Measurements from ENCODE around the gene MSRB1.
"Not testable (repeated sequence)": the region's sequence is repeated elsewhere in the genome, so short reads cannot be mapped to it uniquely, and the experiment has no call there.

Gene MSRB1

DNA sequence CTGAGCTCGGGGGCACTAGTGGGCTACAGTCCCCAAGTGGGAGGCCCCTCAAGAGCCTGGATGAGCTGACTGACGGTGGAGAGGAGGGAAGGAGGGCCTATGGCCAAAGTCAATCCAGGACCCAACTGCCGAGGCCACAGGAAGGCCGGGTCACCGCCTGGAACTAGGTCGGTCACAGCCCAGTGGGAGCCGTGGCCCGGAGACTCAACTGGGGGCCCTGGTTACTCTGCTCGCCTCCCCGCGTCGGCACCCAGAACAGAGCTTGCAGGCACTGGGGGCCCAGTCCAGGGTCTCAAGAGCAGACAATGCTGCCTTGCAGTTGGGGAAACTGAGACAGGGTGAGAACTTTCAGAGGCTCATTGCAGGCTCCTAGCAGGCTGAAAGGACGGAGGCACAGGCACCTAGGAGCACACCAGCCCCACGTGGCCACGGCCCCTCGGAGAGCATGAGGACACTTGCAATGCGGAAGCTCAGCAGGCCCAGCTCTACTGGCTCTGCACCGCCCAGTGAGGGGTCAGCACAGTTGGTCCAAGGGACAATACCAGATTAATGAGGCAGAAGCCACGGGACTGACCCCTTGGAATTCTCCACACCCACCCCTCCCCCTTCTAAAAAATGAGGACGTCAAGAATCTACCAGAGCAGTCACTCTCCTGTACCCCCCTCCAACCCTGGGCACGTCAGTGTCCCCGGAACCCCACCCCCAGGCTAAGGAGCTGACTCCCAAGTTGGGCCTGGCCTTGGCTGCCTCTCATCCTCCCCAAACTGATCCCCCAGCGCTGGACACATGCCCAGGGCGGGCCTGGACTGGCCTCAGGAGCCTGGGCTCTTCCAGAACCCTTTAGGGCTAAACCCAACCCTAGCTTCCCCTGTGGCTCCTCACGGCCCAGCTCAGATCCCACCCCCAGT is 27.0 kb downstream of the MSRB1 start:
- no peak for DNase-seq

DNA sequence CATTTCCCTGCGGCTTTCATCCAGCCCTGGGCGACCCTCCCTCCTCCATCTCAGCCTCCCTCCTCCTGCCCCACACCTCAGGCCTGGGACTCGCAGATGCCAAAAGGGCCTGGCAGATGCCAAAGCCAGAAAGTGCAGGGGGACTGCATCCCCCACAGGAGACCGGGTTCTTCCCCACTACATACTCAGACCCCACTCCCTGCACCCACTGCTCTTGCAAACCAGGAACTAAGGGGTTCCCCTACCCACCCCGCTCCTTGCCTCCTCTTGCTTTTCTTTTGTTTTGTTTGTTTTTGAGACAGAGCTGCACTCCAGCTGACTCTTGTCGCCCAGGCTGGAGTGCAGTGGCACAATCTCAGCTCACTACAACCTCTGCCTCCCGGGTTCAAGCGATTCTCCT is 28.0 kb downstream of the MSRB1 start:
- no peak for DNase-seq

DNA sequence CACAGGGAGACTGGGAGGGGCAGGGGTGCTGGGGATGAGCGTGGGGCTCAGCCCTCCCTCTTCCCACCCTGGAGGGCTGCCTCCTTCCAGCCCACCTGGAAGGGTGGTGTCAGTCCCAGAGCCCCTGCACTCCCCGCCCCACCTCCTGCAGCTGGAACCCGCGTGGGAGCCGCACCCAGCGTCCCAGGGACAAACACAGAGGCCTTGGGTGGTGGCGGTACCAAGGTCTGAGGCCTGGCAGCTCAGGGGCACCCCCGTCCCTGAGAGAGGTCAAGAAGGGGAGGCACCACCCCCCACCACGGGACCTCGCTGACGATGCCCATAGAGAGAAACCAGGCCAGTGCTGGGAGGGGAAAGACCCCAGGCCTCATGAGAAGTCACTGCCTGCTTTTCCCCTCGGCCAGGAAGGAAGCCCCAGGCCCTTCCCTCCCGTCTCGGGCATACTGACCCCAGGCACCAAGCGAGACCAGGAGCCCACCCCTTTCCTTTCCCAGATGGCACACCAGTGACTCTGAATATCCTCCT is 28.9 kb downstream of the MSRB1 start:
- DNase-seq: no peak

DNA sequence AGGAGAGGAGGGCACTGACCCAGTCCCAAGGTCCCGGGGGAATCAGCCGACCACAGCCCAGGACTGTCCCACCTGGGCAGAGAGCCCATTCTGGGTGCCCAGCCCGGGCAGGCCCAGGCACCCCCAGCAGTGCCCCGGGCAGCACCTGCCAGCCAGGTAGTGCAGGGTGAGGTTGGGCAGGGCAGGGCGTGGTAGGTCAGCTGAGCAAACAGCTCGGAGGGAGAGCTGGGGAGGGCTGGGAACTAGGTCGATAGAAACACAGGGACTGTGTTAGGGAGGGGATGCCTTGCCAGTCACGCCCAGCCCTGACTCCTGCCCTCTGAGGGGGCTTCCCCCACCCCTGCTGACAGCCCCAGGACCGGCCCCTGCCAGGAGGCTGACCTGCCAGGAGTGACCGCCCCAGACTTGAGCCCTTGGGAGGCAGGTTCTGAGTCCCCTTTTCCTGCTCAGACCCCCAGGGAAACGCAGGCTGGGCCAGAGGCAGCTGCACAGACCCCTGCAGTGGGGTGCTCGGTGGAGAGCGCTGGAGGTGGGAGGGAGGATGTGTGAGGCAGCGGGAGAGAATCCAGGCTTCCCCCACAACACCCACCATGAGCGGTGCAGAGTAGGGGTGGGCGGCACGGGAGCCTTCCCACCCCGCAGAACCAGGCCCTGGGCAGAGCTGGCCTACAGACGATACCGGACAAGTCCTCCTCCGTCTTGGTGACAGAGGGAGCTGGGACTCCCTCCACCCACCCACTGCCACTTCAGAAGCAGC is 29.5 kb downstream of the MSRB1 start:
- DNase-seq: peak; percentile 89

DNA sequence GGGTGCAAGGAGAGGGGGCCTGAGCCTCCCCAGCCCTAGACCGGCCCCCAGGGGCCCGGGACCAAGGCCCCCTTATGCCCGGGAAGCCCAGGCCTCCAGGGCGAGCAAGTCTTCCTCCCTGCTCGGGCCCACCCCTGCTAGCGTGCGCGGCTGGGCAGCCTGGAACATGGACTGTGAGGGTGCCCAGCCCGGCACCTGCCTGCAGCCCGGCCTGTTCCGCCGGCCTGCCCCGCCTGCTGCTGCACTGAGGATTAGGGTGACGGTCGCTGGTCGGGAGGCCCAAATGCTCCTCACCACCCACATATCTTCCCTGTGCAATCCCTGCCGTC is 30.8 kb downstream of the MSRB1 start:
- no peak for DNase-seq

GRCh38 chr16:1911467-1912214 is 31.4 kb downstream of the MSRB1 start:
- DNase-seq: no peak

DNA sequence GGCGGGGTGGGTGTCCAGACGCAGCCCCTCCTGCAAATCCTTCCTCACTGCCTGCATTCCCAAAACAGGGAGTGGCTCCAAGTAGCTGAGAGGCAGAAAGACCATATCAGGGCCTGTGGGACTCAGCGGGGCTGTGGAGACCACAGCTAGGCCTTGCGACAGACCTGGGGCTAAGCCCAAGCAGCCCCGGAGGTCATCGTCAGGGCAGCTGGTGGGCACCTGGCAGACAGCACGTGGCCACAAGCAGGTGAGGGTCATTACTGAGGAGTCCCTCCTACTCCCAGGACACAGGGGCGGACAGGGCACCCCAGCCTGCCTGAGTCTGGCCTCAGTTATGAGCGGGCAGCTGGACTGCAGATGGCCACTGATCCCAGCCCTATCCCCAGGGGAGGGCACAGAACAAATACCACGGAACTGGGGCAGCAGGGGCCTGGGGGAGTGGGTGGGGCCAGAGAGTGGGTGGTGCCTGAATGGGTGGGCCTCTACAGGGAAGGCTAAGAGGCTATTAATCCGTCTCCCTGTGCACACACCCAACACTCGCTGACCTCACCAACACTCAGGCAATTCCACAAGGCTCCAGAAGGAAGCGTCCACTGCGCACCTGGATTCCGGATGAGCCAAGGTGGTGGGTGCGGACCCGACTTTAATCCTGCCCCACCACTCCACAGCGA is 33.3 kb downstream of the MSRB1 start:
- peak; percentile 86 for DNase-seq

DNA sequence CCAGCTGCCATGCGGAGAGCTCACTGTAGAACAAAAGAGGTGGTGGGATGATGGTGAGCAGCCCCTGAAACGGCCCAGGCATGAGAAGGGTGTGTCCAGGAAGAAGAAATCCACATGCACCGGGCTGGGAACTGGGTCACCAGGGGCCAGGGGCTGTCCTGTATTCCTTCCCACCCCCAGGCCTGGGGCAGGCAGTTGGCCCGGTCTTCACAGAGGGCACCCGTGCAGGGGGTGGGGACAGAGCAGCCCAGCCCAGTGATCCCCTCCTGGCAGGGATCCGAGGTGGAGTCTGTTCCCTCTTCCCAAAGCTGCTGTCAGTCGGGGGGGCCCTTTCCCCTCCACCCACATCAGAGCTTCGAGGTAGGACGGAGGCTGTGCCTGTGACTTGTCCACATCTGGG is 34.0 kb downstream of the MSRB1 start:
- DNase-seq: no peak

- DNase-seq: peak; percentile 56
Measured at GRCh38 chr16:1908184-1908583, 34.8 kb downstream of the MSRB1 start.

DNA sequence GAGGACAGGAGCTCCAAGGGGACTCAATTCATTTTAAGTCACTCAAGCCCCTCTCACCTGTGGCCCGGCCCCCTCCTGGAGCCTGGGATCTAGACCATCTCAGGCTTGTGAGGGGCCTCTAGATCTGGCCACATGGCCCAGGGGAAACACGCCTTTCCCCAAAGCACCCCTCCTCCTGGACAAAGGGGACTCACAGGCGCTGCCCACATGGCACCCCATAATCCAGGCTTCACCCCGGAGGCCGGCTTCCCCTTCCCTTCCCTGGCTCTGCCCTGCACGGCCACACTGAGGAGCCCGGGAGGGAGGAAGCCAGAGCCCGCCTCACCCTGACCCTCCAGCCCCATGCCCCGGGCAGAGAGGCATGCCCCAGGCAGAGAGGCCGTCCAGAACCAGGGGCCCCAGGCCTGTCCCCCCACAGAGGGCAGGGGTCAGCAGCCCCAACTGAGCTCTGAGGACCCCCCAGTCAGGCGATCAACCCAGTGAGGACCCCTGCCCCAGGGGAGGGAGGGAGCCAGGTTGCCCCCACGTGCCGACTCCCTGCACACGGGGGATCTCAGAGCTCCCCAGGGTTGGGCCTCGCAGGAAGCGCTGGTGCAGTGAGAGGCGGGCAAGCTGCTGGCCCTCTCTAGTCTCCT is 35.7 kb downstream of the MSRB1 start:
- DNase-seq: no peak

- DNase-seq: no peak
Measured at GRCh38 chr16:1906846-1907165, 36.2 kb downstream of the MSRB1 start.

DNA sequence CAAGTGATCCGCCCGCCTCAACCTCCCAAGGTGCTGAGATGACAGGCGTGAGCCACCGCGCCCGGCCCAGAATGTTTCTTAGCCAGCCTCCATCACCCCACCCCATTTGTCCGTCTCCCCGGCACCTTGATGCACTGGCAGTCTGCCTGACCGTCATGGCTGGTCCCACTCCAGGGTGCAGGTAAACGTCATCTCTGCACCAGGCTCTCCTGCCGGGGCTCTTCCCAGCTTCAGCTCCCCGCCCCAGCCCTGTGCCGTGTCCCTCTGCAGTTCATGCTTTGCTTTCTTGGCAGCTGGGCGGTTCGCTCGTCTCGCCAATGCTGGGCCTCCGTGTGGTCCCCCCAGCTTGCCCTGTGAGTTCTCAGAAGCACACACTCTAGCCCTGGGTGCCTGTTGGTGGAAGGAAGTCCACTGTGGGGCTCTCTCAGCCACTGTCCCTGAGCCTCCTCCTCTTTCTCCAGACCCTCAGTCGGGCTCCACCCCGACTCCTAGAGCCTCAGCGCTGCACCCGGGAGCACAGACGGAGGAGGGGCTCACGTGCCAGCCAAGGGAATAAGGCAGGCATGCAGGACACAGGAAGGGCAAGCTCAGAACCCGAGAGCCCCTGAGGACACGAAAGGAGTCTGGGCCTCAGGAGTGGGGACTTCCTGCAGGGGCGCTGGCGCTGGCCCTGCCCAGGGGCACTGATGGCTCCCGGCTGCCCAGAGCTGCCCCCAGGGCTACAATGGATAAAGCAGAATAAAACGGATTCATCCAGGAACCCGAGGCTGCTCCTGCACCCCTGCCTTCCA is 36.7 kb downstream of the MSRB1 start:
- peak; percentile 73 for DNase-seq

DNA sequence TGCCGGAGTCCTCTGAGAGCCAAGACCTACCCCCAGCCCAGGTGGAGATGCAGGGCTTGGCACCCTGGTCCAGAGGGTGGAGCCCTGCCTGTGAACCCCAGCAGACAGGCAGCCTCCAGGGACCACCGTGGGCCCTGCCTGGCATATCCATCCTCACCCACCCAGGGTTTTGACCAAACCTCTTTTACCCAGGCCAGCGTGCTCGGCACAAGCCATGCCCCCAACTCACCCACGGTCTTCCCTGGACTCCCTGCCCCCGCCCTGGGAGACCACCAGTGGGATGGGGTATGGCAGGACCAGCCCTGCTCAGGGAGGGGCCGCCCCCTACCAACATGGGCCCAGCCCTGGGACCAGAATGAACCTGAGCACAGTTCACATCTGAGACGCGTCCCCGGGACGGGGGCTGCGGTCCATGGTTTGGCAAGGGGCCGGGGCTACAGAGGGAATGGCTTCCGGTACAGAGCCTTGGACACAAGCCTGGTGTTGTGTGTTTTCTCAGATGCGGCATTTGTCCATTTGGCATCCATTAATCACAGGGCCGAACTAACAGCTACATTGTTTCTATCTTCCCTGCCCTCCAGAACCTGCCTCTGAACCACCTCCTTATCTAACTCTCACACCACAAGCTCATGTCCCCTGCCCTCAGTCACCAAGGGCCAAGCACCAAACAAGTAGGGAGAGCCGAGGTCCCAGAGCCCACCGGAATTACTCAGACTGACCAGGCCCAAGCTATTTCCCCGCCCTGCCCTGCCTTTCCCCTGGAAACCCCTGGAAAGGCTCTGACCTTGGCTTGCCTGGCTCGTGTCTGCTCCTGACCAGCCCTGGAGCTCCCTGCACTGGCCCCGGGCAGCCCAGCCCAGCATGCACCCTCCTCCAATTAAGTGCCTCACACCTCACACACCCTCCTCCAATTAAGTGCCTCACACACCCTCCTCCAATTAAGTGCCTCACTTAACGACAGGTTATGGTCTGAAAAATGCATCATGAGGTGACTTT is 38.9 kb downstream of the MSRB1 start:
- peak; percentile 82 for DNase-seq

- no peak for DNase-seq
Measured at GRCh38 chr16:1903220-1903574, 39.8 kb downstream of the MSRB1 start.

DNA sequence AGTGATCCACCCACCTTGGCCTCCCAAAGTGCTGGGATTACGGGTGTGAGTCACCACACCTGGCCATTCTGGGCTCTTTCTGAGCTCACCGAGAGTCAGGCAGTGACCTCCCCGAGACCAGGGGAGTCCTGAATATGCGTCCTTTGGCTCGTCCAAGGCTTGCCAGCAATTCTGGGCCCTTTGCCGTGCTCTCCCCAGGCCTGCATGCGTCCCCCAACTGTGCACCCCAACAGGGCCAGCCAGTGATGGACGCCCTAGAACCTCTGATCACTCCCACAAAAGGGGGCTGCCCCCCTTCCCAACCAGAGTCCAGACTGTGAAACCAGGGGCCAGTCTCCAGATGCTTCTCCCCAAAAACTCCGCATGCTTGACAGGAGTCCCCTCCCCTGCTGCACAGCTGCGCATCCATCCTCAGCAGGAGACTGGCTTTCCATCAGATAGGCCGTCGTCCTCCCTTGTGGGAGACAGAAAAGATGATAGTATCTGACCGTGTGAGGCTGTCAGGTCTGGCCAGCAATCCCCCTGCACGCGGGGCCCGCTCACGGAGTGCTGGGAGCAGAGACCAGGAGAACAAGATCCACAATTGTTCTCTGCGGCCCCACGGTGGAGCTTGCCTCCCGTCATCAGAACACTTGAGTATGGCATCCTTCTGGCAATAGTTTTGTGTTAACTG is 40.3 kb downstream of the MSRB1 start:
- DNase-seq: no peak

DNA sequence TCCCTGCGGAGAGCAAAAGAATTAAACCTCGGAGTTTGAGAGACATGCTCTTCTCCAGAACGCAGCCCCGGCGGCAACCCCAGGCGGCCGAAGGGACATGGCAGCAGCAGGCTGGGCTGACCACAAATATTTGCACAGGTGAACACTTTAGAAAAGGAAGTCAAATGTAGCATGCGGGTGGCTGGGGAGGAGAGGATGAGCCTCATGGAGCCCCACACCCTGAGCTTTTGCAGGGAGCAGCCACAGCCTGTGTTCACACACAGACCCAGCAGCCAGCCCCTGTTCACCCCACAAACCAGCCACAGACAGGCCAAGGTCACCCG is 42.6 kb downstream of the MSRB1 start:
- peak; percentile 98 for DNase-seq

DNA sequence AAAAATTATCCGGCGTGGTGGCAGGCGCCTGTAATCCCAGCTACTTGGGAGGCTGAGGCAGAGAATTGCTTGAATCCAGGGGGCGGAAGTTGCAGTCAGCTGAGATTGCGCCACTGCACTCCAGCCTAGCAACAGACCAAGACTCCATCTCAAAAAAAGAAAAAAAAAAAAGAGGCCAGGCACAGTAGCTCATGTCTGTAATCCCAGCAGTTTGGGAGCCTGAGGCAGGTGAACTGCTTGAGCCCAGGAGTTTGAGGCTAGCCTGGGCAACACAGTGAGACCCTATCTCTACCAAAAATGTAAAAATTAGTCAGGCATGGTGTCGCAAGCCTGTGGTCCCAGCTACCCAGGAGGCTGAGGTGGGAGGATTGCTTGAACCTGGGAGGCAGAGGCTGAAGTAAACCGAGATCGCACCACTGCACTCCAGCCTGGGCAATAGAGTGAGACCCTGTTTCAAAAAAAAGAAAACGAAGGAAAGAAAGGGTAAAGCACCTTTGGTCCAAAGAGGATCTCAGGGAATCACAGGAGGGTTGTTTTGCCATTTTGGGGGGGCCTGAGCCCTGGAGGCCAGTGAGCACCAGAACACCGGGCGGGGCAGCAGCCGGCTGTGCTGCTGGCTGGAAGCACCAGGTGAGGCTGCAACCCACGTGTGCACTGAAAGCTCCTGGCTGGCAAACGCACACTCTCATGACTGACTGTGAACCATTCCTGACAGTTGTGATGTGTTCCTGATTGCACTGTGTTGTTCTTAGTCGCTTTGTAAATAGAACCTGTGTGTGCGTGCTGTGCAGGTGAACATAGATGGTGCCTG is 43.2 kb downstream of the MSRB1 start:
- peak; percentile 98 for DNase-seq

- not testable (repeated sequence) for DNase-seq
Measured at GRCh38 chr16:1897692-1898091, 45.3 kb downstream of the MSRB1 start.

Measured in NCI-H69 (cell line).